ENCODE data around the gene COBL.

Gene COBL

DNA sequence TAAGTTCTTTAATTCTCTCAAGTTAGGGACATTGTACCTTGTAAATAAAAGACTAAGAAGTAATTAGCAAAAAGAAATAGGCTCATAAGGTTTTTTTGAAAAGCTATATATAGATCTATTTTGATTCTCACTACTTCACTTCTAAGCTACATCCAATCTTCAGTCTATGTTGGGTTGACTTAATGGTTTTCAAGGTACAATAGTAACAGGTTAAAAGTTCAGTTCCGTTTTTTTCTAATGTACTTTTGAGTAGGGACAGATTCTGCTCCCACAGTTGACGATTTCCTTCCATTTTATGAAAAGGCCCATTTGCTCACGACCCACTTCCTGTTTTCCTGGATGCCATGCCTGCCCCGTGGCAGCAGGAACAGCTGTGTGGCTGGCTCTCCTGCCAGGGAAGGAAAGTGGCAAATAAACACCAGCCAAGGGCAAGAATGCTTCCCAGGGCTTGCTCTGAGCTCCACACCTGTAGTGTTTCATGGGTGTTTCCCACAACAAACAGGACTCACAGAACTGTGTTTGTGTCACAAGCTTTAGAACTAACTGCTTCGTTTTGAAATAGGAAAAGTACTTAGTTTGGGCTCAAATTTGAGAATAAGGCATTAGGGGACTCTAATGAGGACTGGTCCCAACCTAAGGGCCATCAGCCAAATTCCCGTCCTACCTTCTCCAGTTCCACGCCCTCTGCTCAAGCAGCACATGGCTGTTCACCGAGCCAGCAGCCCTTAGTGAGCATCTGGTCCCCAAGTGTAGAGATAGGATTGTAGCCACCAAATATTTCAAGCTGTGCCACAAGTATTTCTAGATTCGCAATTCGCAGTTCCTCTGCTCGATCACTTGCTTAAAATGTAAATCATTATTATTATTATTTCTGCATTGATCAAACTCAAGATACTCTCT is 240.7 kb downstream of the COBL start:
- no peak for DNase-seq (ENCODE audit: low read depth)

- no peak for DNase-seq (ENCODE audit: low read depth)
Measured at GRCh38 chr7:51073171-51073570, 243.4 kb downstream of the COBL start.

DNA sequence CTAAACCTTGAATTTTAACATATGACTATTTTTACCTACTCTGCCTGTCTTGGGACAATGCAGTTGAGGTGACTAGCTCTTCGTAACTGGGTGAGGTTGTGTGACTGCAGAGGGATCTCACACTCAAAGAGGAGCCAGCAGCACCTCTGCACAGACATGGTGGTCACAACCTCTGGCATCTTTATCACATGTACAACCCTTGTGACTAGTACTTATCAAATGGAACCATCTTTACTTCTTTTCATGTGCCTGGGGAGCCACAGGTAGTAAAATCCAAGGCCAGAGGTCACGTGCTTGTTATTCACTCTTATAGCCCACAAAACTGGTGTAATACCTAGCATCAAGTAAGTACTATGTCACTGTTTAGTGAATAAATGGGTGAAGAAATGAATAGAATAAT is 244.3 kb downstream of the COBL start:
- no peak for DNase-seq (ENCODE audit: low read depth)

GRCh38 chr7:51071427-51071826 is 245.2 kb downstream of the COBL start:
- no peak for DNase-seq (ENCODE audit: low read depth)

GRCh38 chr7:51070151-51070550 is 246.5 kb downstream of the COBL start:
- no peak for DNase-seq (ENCODE audit: low read depth)

- no peak for DNase-seq (ENCODE audit: low read depth)
Measured at GRCh38 chr7:51069411-51070083, 247.1 kb downstream of the COBL start.

DNA sequence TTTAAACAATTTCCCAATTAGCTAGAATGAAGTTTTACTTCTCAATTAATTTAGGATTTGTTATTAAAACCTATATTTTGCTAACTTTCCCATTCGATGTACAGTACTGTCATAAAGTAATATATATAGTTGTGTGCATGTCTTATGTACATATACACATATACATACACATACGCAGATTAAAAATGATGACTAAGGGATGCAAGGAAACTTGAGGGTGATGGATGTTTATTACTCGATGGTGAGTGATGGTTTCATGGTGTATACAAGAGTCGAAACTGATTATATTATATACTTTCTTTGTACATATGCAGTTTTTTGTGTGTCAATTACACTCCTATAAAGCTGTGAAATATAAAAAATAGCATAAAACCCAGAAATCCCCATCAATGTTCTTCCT is 248.2 kb downstream of the COBL start:
- DNase-seq (ENCODE audit: low read depth), result no peak

DNA sequence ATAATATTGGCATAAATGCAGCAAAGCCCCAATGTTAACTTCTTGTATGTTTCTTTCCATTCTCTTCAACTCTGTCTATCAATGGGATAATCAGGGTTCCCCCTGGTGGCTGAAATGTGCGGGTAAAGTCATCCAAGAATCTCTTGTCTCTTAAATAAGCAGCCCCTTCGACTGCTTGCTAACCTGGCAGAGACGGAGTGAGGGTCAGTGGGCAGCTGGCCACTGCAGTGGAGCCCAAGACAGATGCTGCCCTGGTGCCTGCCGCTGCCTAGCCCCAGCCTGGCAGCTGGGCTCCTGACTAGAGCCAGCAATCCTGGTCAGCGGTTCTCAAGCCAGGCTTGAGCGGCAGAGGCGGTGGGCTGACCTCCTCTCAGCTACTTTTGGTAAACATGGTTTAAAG is 248.9 kb downstream of the COBL start:
- peak; percentile 67 for DNase-seq (ENCODE audit: low read depth)

- no peak for DNase-seq (ENCODE audit: low read depth)
Measured at GRCh38 chr7:51067258-51067657, 249.4 kb downstream of the COBL start.

GRCh38 chr7:51066405-51066882 is 250.2 kb downstream of the COBL start:
- DNase-seq (ENCODE audit: low read depth), result no peak

GRCh38 chr7:51065766-51066165 is 250.8 kb downstream of the COBL start:
- no peak for DNase-seq (ENCODE audit: low read depth)

DNA sequence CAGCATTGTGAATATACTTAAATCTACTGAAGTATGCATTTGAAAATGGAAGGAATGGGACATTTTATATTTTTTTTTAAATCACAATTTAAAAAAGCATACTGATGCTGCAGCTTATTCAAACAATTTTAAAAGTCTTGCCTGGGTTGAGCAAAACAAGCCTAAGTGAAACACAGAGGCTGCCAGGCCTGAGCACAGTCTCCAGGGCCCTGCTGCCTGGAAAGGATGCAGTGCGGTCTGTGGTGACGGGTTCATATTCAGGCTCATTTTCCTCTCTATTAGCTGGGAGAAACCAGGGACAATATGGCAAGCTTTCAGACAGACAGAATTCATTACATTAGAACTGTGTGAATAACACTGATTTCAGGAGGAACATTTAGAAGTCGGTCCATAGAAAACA is 251.9 kb downstream of the COBL start:
- no peak for DNase-seq (ENCODE audit: low read depth)

DNA sequence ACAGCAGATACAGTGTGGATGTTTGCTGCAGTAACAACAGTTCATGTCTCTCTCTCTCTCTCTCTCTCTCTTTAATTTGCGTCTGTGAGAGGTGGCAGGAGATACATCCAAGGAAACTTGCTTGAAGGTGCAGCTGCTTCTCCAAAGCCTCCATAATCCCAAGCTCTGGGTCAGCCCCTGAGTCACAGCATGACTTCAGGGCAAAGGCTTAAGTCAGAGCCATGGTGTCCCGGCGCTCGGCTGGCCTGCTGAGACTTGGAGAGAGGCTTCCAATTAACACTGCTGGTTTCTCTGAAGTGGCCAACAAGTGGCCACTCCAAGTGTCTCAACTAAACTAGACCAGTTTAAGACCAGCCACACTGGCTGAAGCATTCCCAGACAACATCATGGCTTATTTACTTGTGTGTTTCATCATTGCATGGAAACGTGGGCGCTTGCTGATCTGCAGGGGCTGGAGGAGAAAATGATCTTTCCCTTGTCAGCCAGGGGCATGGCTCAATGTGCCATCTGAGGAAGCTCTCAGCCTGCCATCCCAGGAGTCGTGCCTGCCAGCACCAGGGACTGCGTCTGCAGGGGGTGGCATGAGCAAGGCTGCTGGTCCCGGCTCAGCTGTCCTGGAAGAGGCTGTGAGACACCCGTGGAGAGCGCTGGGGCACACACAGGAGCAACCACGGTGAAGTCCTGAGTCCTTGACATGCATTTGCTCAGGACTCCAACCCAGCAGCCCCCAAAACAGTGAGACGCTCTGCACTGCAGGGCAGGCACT is 254.2 kb downstream of the COBL start:
- DNase-seq (ENCODE audit: low read depth), result no peak

DNA sequence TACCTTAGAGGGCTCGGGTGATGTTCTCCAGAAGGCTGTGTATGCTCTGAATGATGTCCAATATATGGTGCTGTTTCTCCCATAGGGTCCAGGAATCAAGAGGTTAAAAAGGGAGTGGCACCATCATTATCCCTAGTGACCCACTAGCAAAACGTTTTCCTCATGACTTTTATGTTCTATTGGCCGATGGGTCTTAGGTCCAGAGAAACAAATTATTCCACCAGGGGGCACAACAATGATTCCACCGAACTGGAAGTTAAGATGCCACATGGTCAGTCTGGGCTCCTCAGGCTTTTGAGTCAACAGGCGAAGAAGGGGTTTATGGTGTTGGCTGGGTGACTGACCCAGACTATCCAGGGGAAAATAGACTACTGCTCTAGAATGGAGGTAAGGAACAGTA is 256.1 kb downstream of the COBL start:
- DNase-seq (ENCODE audit: low read depth), result no peak

- no peak for DNase-seq (ENCODE audit: low read depth)
Measured at GRCh38 chr7:51059504-51060142, 257.0 kb downstream of the COBL start.

GRCh38 chr7:51058764-51059163 is 257.8 kb downstream of the COBL start:
- DNase-seq (ENCODE audit: low read depth), result no peak

GRCh38 chr7:51055039-51055840 is 261.4 kb downstream of the COBL start:
- DNase-seq (ENCODE audit: low read depth), result no peak

DNA sequence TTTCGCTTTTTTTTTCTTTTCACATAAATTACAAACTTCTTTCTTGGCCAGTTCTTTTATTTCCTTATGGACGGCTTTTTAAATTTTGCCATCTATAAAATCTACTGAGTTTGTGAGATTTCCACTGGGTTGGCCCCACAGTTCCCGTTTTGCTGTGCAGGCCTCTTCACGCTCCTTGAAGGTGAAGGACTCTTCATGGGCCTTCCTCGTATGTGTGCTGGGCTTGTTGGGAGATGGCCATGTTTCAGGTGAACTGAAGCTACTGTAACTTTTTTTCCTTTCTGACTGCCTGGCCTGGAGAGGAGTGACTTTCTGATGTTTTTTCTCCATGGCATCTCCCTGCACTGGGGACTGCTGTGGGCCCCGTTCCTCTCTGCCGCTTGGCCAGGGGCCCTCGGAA is 262.4 kb downstream of the COBL start:
- no peak for DNase-seq (ENCODE audit: low read depth)

DNA sequence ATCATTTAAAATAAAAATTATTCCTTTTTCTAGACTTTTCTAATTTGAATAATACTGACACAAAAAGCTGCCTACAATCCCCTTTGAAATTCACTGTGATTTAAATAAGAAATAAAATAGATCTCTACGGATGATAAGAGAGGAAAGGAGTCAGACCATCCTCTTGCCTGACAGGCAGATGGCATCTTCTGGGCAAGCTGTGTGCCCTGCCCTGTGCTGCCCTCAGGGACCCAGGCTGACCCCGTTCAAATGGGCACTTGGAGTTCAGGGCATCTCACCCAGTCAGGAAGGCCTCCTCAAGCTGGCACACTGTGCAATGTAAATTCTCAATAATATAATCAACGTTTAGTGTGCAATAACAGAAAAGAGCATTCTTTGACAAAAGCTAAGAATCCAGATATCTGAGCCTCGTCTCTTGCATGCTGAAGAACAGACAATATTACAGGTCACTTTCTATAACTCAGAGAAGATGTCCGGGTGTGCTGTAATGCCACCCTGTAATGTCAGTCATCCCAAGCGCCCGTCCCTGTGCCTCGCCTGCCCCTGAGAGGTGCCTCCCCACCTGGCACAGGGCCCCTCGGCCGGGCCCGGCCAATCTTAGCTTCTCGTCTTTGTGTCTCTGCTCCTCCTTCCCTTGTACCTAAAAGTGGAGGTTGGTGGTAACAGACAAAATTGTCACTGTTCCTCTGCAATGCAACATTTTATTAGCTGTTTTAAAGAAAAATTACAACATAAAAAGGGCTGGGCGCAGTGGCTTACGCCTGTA is 263.3 kb downstream of the COBL start:
- DNase-seq (ENCODE audit: low read depth), result no peak

DNA sequence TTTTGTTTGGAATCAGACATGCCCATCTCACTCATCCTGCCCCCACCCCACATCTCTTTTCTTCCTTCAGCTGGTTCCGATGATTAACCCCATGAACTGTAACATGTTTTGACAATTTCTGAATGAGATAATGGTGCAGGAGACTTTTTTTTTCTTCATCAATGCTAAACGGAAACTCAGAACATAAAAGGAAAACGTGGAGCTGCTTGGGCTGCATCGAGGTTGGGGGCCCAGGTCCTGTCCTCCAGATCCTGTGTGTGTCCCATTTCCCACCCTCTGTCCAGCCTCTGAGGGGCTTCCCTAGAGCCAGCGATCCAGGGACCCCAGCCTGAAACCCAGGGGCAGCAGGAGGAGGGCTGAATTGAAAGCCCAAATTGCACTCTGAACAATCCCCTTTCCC is 270.1 kb downstream of the COBL start:
- DNase-seq (ENCODE audit: low read depth), result no peak

- DNase-seq (ENCODE audit: low read depth), result no peak
Measured at GRCh38 chr7:51046103-51046466, 270.5 kb downstream of the COBL start.

Data from amniotic epithelial cell (primary cell).